Measurements from ENCODE around the gene FADD.

DNA sequence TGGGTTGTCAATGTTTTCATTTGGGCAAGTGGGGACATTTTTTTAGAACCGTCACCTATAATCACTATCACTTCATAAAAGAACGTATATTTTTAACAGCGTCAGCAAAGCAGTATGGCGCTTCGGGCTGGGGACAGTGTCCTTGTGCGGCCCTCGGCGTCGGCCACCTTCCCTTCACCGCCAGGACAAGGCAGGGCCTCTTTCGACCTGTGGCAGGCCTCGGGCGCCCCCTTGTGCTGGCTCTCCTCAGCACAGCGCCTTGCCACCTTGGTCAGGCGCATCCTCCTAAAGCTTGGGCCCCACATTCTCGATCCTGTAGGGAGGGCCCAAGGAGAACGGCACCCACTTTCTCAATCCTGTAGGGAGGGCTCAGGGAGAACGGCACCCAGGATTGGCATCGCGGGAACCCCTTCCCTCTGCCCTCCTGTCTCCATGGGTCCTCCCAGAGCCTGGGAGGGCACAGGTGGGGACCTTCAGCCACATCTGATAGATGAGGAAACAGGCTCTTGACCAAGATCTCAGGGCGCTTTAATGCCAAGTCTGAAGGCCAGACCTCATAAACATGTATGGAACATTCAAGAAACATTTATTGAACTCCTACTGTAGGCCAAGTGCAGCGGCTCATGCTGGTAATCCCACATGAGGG is 11.5 kb upstream of the FADD start:
- TF ChIP-seq, protein P1, sequence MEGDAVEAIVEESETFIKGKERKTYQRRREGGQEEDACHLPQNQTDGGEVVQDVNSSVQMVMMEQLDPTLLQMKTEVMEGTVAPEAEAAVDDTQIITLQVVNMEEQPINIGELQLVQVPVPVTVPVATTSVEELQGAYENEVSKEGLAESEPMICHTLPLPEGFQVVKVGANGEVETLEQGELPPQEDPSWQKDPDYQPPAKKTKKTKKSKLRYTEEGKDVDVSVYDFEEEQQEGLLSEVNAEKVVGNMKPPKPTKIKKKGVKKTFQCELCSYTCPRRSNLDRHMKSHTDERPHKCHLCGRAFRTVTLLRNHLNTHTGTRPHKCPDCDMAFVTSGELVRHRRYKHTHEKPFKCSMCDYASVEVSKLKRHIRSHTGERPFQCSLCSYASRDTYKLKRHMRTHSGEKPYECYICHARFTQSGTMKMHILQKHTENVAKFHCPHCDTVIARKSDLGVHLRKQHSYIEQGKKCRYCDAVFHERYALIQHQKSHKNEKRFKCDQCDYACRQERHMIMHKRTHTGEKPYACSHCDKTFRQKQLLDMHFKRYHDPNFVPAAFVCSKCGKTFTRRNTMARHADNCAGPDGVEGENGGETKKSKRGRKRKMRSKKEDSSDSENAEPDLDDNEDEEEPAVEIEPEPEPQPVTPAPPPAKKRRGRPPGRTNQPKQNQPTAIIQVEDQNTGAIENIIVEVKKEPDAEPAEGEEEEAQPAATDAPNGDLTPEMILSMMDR (IDR thresholded peaks at IDR 0.05), result peak in 5 of 7 experiments; percentile 72 to 92 (median 83)
- no peak for TF ChIP-seq POLR2A (IDR thresholded peaks at IDR 0.05)
